Stomach (tissue), 4 donors: Measurements from ENCODE around the gene CCDC174.

Source experiments
- POLR2AphosphoS5 ChIP-seq, 3 donors: sonication (generic); formaldehyde crosslinking; IDR thresholded peaks; one replicate each; pipeline ENCODE4 v1.6.1; 2016; ENCODE audit warnings: antibody characterized with exemption in 3 of 3
- TF ChIP-seq, protein P1 (sequence below), 7 experiments: fragments of 450-650 bp in 4 of 7; fragments of 200-600 bp in 3 of 7; sonication (generic) in 3 of 7; IDR thresholded peaks; one replicate each; pipeline ENCODE4 v1.5.1; 2016 to 2019; ENCODE audit warnings: antibody characterized with exemption in 7 of 7, control low read depth in 2 of 7, mild to moderate bottlenecking in 1 of 7

DNA sequence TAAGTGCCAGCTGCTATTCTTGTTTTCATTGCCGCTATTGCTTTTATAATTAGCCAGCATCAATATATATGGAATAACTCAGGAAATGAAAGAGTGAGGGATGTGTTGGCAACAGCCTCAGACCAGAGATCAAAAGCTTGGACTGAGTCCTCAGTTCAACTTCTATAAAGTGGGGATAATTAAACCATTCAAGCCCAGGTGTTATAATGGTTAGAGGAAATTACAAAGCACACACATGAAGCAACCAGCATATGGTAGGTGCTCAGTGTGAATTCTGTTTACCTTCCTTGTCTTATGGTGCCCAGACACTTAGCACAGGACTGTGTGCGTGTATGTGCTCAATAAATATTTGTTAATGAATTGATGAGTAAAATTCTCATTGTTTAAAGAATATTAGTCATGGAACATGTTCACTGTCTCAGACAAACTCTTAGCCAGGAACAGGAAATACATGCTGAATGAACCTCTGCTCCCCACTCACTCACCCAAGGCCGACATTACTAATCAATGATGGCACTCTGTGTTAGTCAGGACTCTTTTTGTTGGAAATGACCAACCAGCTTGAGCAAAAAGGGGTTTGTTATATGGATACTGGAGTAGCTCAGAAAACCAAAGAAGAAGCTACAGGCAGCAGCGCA is 16.7 kb upstream of the CCDC174 start:
- TF ChIP-seq, protein P1, sequence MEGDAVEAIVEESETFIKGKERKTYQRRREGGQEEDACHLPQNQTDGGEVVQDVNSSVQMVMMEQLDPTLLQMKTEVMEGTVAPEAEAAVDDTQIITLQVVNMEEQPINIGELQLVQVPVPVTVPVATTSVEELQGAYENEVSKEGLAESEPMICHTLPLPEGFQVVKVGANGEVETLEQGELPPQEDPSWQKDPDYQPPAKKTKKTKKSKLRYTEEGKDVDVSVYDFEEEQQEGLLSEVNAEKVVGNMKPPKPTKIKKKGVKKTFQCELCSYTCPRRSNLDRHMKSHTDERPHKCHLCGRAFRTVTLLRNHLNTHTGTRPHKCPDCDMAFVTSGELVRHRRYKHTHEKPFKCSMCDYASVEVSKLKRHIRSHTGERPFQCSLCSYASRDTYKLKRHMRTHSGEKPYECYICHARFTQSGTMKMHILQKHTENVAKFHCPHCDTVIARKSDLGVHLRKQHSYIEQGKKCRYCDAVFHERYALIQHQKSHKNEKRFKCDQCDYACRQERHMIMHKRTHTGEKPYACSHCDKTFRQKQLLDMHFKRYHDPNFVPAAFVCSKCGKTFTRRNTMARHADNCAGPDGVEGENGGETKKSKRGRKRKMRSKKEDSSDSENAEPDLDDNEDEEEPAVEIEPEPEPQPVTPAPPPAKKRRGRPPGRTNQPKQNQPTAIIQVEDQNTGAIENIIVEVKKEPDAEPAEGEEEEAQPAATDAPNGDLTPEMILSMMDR (IDR thresholded peaks at IDR 0.05), result no peak
- TF ChIP-seq POLR2AphosphoS5 (IDR thresholded peaks at IDR 0.05), result no peak
